ENCODE results near the gene CNNM2. TPM values are rescaled to one million over a fixed set of nuclear protein-coding genes. Genes with fewer than 3 reads are reported as not detected.

The CNNM2 gene
- total and polyA plus RNA-seq, 11 donors, result 1.3 to 6.3 (median 3.4) TPM

- no peak for ATAC-seq
- Histone ChIP-seq H3K27me3 (no peaks in the 10 kb centered on the region), H3K4me1 (peaks cover 8 to 59% (median 30%) of the 10 kb centered on the region in 12 donors), H3K9me3 (no peaks in the 10 kb centered on the region), H3K36me3 (peaks cover 0 to 15% (median 0%) of the 10 kb centered on the region in 9 donors), H3K27ac (peak overlapping the region; percentile 17 to 83 (median 60)), H3K4me3 (no peak overlapping the region)
- DNase-seq, result no peak
- WGBS, 4 donors, result 68 to 76% (median 70%) methylated on average over 4 of the region's 4 CpGs
- TF ChIP-seq, protein P1, sequence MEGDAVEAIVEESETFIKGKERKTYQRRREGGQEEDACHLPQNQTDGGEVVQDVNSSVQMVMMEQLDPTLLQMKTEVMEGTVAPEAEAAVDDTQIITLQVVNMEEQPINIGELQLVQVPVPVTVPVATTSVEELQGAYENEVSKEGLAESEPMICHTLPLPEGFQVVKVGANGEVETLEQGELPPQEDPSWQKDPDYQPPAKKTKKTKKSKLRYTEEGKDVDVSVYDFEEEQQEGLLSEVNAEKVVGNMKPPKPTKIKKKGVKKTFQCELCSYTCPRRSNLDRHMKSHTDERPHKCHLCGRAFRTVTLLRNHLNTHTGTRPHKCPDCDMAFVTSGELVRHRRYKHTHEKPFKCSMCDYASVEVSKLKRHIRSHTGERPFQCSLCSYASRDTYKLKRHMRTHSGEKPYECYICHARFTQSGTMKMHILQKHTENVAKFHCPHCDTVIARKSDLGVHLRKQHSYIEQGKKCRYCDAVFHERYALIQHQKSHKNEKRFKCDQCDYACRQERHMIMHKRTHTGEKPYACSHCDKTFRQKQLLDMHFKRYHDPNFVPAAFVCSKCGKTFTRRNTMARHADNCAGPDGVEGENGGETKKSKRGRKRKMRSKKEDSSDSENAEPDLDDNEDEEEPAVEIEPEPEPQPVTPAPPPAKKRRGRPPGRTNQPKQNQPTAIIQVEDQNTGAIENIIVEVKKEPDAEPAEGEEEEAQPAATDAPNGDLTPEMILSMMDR (IDR thresholded peaks at IDR 0.05), result no peak
- TF ChIP-seq POLR2A (IDR thresholded peaks at IDR 0.05), result no peak
- intact Hi-C loops (cut with DNase I), result loop anchor here in 2 of 10 donors (5.0 kb wide), 2 partner anchors 40 to 80 kb away; partner anchors contain the start of gene NT5C2 (in 1 of the 2)
Observed at GRCh38 chr10:103111918-103112877, 194.1 kb downstream of the CNNM2 start.

- Histone ChIP-seq H3K36me3 (peaks cover 0 to 6% (median 0%) of the 10 kb centered on the region in 9 donors), H3K27ac (no peak overlapping the region), H3K4me1 (peaks cover 8 to 68% (median 33%) of the 10 kb centered on the region in 12 donors), H3K9me3 (no peaks in the 10 kb centered on the region), H3K4me3 (no peak overlapping the region), H3K27me3 (no peaks in the 10 kb centered on the region)
- DNase-seq (no peak), ATAC-seq (no peak)
- no peak for TF ChIP-seq POLR2A (IDR thresholded peaks at IDR 0.05)
- TF ChIP-seq, protein P1 (IDR thresholded peaks at IDR 0.05), result no peak
- WGBS, 4 donors, result 92 to 97% (median 95%) methylated on average over 6 of the region's 6 CpGs
- intact Hi-C loops (cut with DNase I), result loop anchor here in 2 of 10 donors (5.0 kb wide), 2 partner anchors 37 to 77 kb away; partner anchors contain the start of gene NT5C2 (in 1 of the 2)
Observed at GRCh38 chr10:103114876-103115275, 196.8 kb downstream of the CNNM2 start.

DNA sequence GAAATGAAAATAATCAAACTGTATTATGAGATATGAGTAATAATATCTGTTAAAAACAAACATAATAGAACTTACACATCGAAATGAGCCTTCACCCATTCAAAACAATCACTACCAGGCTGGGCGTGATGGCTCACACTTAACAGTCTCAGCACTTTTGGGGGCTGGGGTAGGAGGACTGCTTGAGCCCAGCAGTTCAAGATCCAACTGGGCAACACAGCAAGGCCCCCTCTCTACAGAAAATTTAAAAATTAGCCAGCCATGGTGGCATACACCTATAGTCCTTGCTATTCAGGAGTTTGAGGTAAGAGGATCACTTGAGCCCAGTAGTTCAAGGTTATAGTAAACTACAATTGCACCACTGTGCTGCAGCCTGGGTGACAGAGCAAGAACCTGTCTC is 199.2 kb downstream of the CNNM2 start:
- Histone ChIP-seq H3K27ac (no peak overlapping the region), H3K4me1 (peaks cover 6 to 68% (median 29%) of the 10 kb centered on the region in 12 donors), H3K9me3 (no peaks in the 10 kb centered on the region), H3K4me3 (no peak overlapping the region), H3K36me3 (peaks cover 0 to 6% (median 0%) of the 10 kb centered on the region in 9 donors), H3K27me3 (no peaks in the 10 kb centered on the region)
- 84 to 100% (median 95%) methylated on average over 2 of the region's 2 CpGs for WGBS, 4 donors
- no peak for DNase-seq
- intact Hi-C loops (cut with DNase I), result no loop called here
- TF ChIP-seq, protein P1 (IDR thresholded peaks at IDR 0.05), result no peak
- TF ChIP-seq POLR2A (IDR thresholded peaks at IDR 0.05), result no peak
- no peak for ATAC-seq

DNA sequence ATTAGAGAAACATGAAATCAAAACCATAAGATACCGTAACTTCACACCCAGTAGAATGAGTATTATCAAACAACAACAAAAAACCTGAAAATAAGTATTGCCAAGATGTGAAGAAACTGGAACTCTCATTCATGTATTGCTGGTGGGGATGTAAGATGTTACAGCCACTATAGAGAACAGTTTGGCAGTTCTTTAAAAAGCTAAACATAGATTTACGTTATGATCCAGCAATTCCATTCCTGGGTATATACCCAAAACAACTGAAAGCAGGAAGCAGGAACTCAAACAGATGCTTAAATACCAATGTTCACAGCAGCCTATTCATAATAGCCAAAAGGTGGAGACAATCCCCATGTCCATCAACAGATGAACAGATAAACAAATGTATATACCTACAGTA is 202.5 kb downstream of the CNNM2 start:
- 71 to 79% (median 73%) methylated on average over 2 of the region's 2 CpGs for WGBS, 4 donors
- no peak overlapping the region for H3K4me3 ChIP-seq
- ATAC-seq, result no peak
- peaks cover 0 to 6% (median 0%) of the 10 kb centered on the region in 9 donors for H3K36me3 ChIP-seq
- intact Hi-C loops (cut with DNase I), result no loop called here
- peak overlapping the region in 1 of 12 donors; percentile 55 for H3K27ac ChIP-seq
- no peak for DNase-seq
- no peak for TF ChIP-seq POLR2A (IDR thresholded peaks at IDR 0.05)
- TF ChIP-seq, protein P1 (IDR thresholded peaks at IDR 0.05), result no peak
- H3K4me1 ChIP-seq, result peaks cover 4 to 75% (median 43%) of the 10 kb centered on the region in 12 donors
- no peaks in the 10 kb centered on the region for H3K9me3 ChIP-seq
- H3K27me3 ChIP-seq, result no peaks in the 10 kb centered on the region

All from heart left ventricle (tissue), 16 donors.